Ovary (tissue), 3 donors: Measurements from ENCODE around the gene CGB5.

Experiments
- CTCF ChIP-seq, 3 donors: fragments of 450-650 bp in 2 of 3; fragments of 200-600 bp in 1 of 3; IDR thresholded peaks; one replicate each; pipeline versions ENCODE4 v1.5.1 to v1.8.0; 2016 to 2022; ENCODE audit warnings: antibody characterized with exemption in 3 of 3, mild to moderate bottlenecking in 1 of 3
- POLR2A ChIP-seq: fragments of 450-650 bp; IDR thresholded peaks from one replicate; pipeline ENCODE4 v1.6.1; 2017; ENCODE audit warnings: antibody characterized with exemption, mild to moderate bottlenecking, moderate library complexity
- donor health status: DM: no; HTN: no; CAD: no.

DNA sequence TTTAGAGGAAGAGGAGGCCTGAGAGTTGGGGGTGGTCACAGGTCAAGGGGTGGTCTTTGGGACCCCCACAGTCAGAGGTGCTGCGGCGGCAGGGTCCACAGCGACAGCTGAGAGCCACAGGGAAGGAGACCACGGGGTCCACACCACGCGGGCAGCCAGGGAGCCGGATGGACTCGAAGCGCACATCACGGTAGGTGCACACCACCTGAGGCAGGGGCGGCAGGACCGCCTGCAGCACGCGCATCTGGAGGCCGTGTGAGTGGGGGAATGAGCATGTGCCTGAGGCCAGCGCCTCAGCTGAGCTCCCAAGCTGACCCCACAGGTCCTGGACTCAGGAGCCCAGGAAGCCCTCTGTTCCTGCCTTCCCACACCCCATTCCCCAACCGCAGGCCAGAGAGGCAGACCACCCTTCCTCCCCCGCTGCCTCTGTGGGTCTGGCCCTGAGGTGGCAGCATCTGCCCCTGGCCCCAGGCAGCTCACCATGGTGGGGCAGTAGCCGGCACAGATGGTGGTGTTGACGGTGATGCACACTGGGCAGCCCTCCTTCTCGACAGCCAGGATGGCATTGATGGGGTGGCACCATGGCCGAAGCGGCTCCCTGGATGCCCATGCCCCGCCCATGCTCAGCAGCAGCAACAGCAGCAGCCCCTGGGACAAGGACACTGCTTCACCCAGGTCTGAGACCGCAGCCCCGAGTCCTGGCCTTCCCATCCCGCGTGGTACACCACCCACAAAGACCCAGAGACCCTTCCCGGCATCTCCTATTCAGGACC, 27.4 kb upstream of the CGB5 start:
- TF ChIP-seq CTCF (IDR thresholded peaks at IDR 0.05) (no peak), POLR2A (no peak)
